Right lobe of liver (tissue), 6 donors: Measurements from ENCODE around the gene MEX3A. TPM values are rescaled to one million over a fixed set of nuclear protein-coding genes. Genes with fewer than 3 reads are reported as not detected.

Experiments used
- ATAC-seq, 4 donors: fragments of 200-7000 bp; cut with Tn5 transposase; one replicate each; pipeline ENCODE4 v1.9.1; 2020; ENCODE audit warnings: mild to moderate bottlenecking in 4 of 4, moderate library complexity in 4 of 4
- DNase-seq, 3 donors: peaks; one replicate each; pipeline ENCODE4 v3.0.0-alpha.2; 2020
- H3K27ac ChIP-seq, 3 donors: fragments of 200-600 bp; one replicate each; pipeline ENCODE4 v1.8.0; 2022
- H3K27me3 ChIP-seq, 2 donors: fragments of 200-600 bp; one replicate each; pipeline ENCODE4 v1.8.0; 2022
- H3K36me3 ChIP-seq, 4 donors: fragments of 200-600 bp; sonication (generic) in 1 of 4; one replicate each; pipeline versions ENCODE4 v1.5.1 to v1.8.0; 2017 to 2022; ENCODE audit warnings: control low read depth in 1 of 4
- H3K4me1 ChIP-seq, 4 donors: fragments of 200-600 bp; sonication (generic) in 1 of 4; one replicate each; pipeline versions ENCODE4 v1.5.1 to v1.8.0; 2017 to 2022; ENCODE audit warnings: control low read depth in 1 of 4
- H3K4me3 ChIP-seq, 3 donors: fragments of 200-600 bp; one replicate each; pipeline ENCODE4 v1.8.0; 2022
- H3K9me3 ChIP-seq, 4 donors: fragments of 200-600 bp; sonication (generic) in 1 of 4; one replicate each; pipeline versions ENCODE4 v1.5.1 to v1.8.0; 2017 to 2022; ENCODE audit warnings: control low read depth in 1 of 4
- POLR2A ChIP-seq: fragments of 450-650 bp; IDR thresholded peaks from one replicate; pipeline ENCODE4 v1.6.1; 2017; ENCODE audit warnings: antibody characterized with exemption, mild to moderate bottlenecking
- WGBS: methylation state at CpG from one replicate; pipeline ENCODE4 v1.1.6; 2018; ENCODE audit warnings: low coverage, low lambda C conversion rate; ENCODE audit not compliant: insufficient coverage; ENCODE audit errors: missing lambda C conversion rate; 5-methylcytosine and 5-hydroxymethylcytosine counted together
- intact Hi-C, 2 donors: fragments of 100-400 bp; cut with DNase I; formaldehyde crosslinking; loops; one replicate each; pipeline versions ENCODE4 v1.11.2 to v1.14.1; 2022
- total RNA-seq, 6 experiments: library from RNA; depleted of rRNA in 2 of 6; stranded (reverse); fragments of >200 nt in 2 of 6; fragmentation: NEBNext Ultra II Directional in 3 of 6; extraction: Animal tissue kit (Norgen Biotek cat#: 25700) in 3 of 6; gene quantifications; one replicate each; pipeline versions ENCODE4 v1.1.0 to v1.2.4, GENCODE V29; 2016 to 2023
- TF ChIP-seq, protein P1 (sequence below), 4 donors: fragments of 200-600 bp in 3 of 4; fragments of 450-650 bp in 1 of 4; IDR thresholded peaks; one replicate each; pipeline versions ENCODE4 v1.5.1 to v1.8.0; 2016 to 2022; ENCODE audit warnings: antibody characterized with exemption in 4 of 4, mild to moderate bottlenecking in 2 of 4
- donor health status: DM: no; HTN: yes; CAD: no.
- donor health status: DM: no; HTN: no; CAD: no.
- donor health status: DM: no; HTN: no; CAD: no.
- donor health status: DM: no; HTN: yes; CAD: no.
- donor health status: DM: no; HTN: yes; CAD: no.

The MEX3A gene
- total RNA-seq, 6 experiments from 2014 or later: 0.35 to 1.4 (median 0.83) TPM

DNA sequence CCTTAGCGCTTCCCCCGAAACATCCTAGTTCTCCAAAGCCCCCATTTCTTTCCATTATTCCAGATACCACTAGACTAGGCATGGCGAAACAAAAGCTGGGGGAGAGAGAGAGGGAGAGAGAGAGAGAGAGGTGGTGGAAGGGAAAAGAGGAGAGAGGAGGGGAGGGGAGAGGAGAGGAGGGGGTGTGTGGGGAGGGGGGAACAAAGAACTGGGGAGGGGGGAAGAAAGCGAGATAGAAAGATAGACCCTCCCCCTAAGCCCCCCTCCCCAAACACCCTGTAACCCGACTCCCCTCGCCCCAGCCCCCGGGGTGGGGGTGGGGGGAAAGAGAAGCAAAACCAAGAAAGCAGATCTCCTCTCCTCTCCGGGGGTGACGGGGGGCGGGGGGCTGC is 352 bp downstream of the MEX3A start:
- TF ChIP-seq POLR2A: no peak
- TF ChIP-seq, protein P1, sequence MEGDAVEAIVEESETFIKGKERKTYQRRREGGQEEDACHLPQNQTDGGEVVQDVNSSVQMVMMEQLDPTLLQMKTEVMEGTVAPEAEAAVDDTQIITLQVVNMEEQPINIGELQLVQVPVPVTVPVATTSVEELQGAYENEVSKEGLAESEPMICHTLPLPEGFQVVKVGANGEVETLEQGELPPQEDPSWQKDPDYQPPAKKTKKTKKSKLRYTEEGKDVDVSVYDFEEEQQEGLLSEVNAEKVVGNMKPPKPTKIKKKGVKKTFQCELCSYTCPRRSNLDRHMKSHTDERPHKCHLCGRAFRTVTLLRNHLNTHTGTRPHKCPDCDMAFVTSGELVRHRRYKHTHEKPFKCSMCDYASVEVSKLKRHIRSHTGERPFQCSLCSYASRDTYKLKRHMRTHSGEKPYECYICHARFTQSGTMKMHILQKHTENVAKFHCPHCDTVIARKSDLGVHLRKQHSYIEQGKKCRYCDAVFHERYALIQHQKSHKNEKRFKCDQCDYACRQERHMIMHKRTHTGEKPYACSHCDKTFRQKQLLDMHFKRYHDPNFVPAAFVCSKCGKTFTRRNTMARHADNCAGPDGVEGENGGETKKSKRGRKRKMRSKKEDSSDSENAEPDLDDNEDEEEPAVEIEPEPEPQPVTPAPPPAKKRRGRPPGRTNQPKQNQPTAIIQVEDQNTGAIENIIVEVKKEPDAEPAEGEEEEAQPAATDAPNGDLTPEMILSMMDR (IDR thresholded peaks at IDR 0.05): no peak
- peak overlapping the region; percentile 81 to 85 (median 84) for H3K4me3 ChIP-seq

DNA sequence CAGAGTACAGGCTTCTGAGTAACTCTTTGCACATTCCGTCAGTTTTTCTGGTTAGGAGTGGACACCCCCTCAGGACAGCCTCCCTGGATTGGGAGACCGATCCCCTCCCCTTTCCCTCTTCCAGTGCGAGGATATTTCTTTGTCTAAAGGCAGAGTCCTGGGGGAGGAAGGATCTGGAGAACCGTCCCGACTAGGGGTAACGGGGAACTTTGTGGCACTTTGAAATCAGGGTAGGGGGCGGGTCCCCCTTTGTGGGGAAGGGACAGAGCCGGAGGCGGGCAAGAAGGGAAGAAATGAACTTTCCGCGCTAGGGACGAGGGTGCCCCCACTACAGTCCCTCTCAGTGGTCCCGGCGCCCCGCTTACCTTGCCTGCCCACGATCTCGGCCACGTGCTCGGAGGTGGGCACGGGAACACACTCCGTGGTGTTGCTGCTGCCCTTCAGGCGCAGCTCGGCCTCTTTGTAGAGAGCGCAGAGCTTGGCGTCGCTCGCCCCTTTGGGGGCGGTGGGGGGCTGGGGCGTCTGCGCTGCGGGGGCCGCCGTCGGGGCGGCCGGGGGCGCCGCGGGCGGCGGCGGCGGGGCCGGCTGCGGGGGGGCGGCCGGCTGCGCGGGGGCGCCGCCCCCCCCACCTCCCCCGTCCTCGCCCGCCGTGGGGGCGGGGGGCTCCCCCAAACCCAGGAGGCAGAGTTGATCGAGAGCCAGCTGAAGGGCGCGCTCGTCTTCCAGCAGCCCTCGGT is 917 bp downstream of the MEX3A start:
- intact Hi-C loops: no loop called here
- no peak overlapping the region for H3K27ac ChIP-seq
- H3K4me1 ChIP-seq: peaks cover 0 to 14% (median 4%) of the 10 kb centered on the region in 4 donors
- DNase-seq (no peak), ATAC-seq (no peak)
- no peaks in the 10 kb centered on the region for H3K9me3 ChIP-seq
- peak overlapping the region in 2 of 3 donors; percentile 84 to 85 for H3K4me3 ChIP-seq
- 19% methylated on average over 15 of the region's 61 CpGs for WGBS
- TF ChIP-seq, protein P1 (IDR thresholded peaks at IDR 0.05): no peak
- no peak for TF ChIP-seq POLR2A
- H3K27me3 ChIP-seq: no peaks in the 10 kb centered on the region
- H3K36me3 ChIP-seq: no peaks in the 10 kb centered on the region

More for the DNA sequence above, 352 bp downstream of the MEX3A start:
- DNase-seq: no peak
- no peaks in the 10 kb centered on the region for H3K36me3 ChIP-seq
- no peak for ATAC-seq
- no peaks in the 10 kb centered on the region for H3K9me3 ChIP-seq
- peaks cover 0 to 19% (median 6%) of the 10 kb centered on the region in 4 donors for H3K4me1 ChIP-seq
- intact Hi-C loops: no loop called here
- no peaks in the 10 kb centered on the region for H3K27me3 ChIP-seq
- no peak overlapping the region for H3K27ac ChIP-seq
- 0% methylated on average over 4 of the region's 10 CpGs for WGBS

DNA sequence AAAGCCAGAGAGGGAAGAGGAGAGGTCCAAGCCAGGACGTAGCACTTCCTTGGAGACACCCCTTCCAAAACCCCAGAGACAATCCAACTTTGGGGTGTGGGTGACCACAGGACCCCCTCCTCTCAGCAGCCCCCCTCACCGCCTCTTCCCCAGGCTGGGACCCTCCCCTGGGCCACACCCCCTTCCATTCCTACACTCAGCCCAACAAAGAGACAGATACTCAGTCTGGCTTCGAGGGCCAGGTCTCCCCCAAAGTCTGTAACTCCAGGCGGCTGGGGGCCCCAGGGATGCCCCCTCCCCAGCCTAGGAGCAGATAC is 1.4 kb downstream of the MEX3A start:
- H3K27me3 ChIP-seq: no peaks in the 10 kb centered on the region
- TF ChIP-seq POLR2A: no peak
- TF ChIP-seq, protein P1 (IDR thresholded peaks at IDR 0.05): no peak
- no peak overlapping the region for H3K4me3 ChIP-seq
- ATAC-seq (no peak), DNase-seq (no peak)
- H3K27ac ChIP-seq: no peak overlapping the region
- no peaks in the 10 kb centered on the region for H3K9me3 ChIP-seq
- H3K36me3 ChIP-seq: no peaks in the 10 kb centered on the region
- intact Hi-C loops: no loop called here
- 81% methylated on average over 3 of the region's 4 CpGs for WGBS
- H3K4me1 ChIP-seq: peaks cover 0 to 13% (median 1%) of the 10 kb centered on the region in 4 donors

DNA sequence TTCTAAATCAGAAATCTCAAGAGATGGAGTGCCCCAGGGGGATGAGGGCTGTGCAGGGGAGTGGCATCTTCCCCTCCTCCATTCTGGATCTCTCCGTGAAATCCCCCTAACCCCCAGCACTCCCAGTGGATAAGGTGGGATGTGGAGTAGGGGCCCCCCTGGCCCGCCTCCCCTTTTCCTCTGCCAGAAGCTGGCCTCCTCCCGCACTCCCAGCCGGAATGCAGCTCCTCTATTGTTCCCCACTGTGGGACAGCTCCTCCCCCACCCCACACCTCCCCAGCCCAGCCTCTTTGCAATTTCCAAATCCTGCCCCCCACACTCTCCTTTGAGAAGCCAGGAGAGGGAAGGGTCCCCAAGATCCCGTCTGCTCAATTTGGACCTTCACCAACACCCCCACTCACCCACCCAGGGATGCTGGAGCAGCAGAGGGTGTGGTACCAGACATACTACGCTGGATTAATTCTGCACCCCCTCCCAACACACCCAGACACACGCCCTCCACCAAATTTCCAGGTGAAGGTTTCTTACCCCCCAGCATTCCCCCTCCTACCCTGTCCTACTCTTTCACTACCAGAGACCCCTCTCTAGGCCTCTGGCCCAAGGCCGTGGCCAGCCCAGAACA is 1.9 kb downstream of the MEX3A start:
- Histone ChIP-seq H3K9me3 (no peaks in the 10 kb centered on the region), H3K27ac (no peak overlapping the region), H3K4me3 (no peak overlapping the region), H3K27me3 (no peaks in the 10 kb centered on the region), H3K36me3 (no peaks in the 10 kb centered on the region), H3K4me1 (peaks cover 0 to 14% (median under 1%) of the 10 kb centered on the region in 4 donors)
- no peak for DNase-seq
- no peak for ATAC-seq
- WGBS: 83% methylated on average over 3 of the region's 8 CpGs
- no peak for TF ChIP-seq POLR2A
- TF ChIP-seq, protein P1 (IDR thresholded peaks at IDR 0.05): no peak
- intact Hi-C loops: no loop called here
